SK-N-SH treated with all-trans-retinoic acid at 6 μM for 48 hours (cell line): ENCODE results near the gene TAPT1.

ENCODE experiments used
- ATAC-seq: fragments of 200-7000 bp; cut with Tn5 transposase; 3 replicates; pipeline ENCODE4 v1.9.1; 2020; ENCODE audit warnings: mild to moderate bottlenecking, moderate library complexity
- ARNTL ChIP-seq: fragments of 450-650 bp; formaldehyde crosslinking; IDR thresholded peaks from 2 replicates; pipeline ENCODE4 v1.5.0; 2020; ENCODE audit warnings: low read depth, mild to moderate bottlenecking, moderate library complexity, borderline replicate concordance
- BACH2 ChIP-seq: fragments of 250-450 bp; sonication (Bioruptor Pico); IDR thresholded peaks from 2 replicates; pipeline ENCODE4 v1.9.0; 2021; ENCODE audit warnings: mild to moderate bottlenecking, borderline replicate concordance
- CSDC2 ChIP-seq: fragments of 250-450 bp; sonication (Bioruptor Pico); IDR thresholded peaks from 2 replicates; pipeline ENCODE4 v1.5.0; 2020; ENCODE audit warnings: mild to moderate bottlenecking, moderate library complexity
- ESRRG ChIP-seq: fragments of 250-450 bp; sonication (Bioruptor Pico); IDR thresholded peaks from 2 replicates; pipeline ENCODE4 v1.6.1; 2021; ENCODE audit warnings: mild to moderate bottlenecking
- GLIS3 ChIP-seq: fragments of 250-450 bp; sonication (Bioruptor Pico); IDR thresholded peaks from 2 replicates; pipeline ENCODE4 v1.5.0; 2020; ENCODE audit warnings: mild to moderate bottlenecking, moderate library complexity
- ISL1 ChIP-seq: fragments of 250-450 bp; sonication (Bioruptor Pico); IDR thresholded peaks from 2 replicates; pipeline ENCODE4 v2.1.2; 2022; ENCODE audit warnings: mild to moderate bottlenecking, moderate library complexity
- OSR1 ChIP-seq: fragments of 250-450 bp; sonication (Bioruptor Pico); IDR thresholded peaks from 2 replicates; pipeline ENCODE4 v1.8.0; 2022; ENCODE audit warnings: moderate library complexity, mild to moderate bottlenecking, inconsistent platforms
- PPARA ChIP-seq: fragments of 250-450 bp; sonication (Bioruptor Pico); IDR thresholded peaks from 2 replicates; pipeline ENCODE4 v1.5.0; 2020; ENCODE audit warnings: mild to moderate bottlenecking, borderline replicate concordance
- RARB ChIP-seq: fragments of 250-450 bp; sonication (Bioruptor Pico); IDR thresholded peaks from 2 replicates; pipeline ENCODE4 v1.8.0; 2021; ENCODE audit warnings: mild to moderate bottlenecking, moderate library complexity
- SNAI2 ChIP-seq: fragments of 250-450 bp; sonication (Bioruptor Pico); IDR thresholded peaks from 2 replicates; pipeline ENCODE4 v1.5.0; 2020; ENCODE audit warnings: mild to moderate bottlenecking, moderate library complexity
- TCF4 ChIP-seq: fragments of 250-450 bp; sonication (Bioruptor Pico); IDR thresholded peaks from 2 replicates; pipeline ENCODE4 v1.8.0; 2021; ENCODE audit warnings: mild to moderate bottlenecking, moderate library complexity, borderline replicate concordance
- TOX ChIP-seq: fragments of 250-450 bp; sonication (Bioruptor Pico); IDR thresholded peaks from 2 replicates; pipeline ENCODE4 v1.8.0; 2021; ENCODE audit warnings: mild to moderate bottlenecking, moderate library complexity, borderline replicate concordance
- ZC3H10 ChIP-seq: fragments of 250-450 bp; sonication (Bioruptor Pico); IDR thresholded peaks from 2 replicates; pipeline ENCODE4 v1.5.1; 2021; ENCODE audit warnings: mild to moderate bottlenecking, moderate library complexity
- ZFP3 ChIP-seq: fragments of 250-450 bp; sonication (Bioruptor Pico); IDR thresholded peaks from 2 replicates; pipeline ENCODE4 v1.5.0; 2020; ENCODE audit warnings: mild to moderate bottlenecking, moderate library complexity
- ZFP30 ChIP-seq: fragments of 450-650 bp; formaldehyde crosslinking; IDR thresholded peaks from 2 replicates; pipeline ENCODE4 v1.5.0; 2022; ENCODE audit warnings: mild to moderate bottlenecking, moderate library complexity
- ZNF565 ChIP-seq: fragments of 450-650 bp; formaldehyde crosslinking; conservative IDR thresholded peaks from 2 replicates; pipeline ENCODE4 v1.5.0; 2020; ENCODE audit warnings: low read depth, mild to moderate bottlenecking, moderate library complexity
- ZNF70 ChIP-seq: fragments of 450-650 bp; formaldehyde crosslinking; IDR thresholded peaks from 2 replicates; pipeline ENCODE4 v1.5.0; 2020; ENCODE audit warnings: mild to moderate bottlenecking, moderate library complexity
- TF ChIP-seq, protein P1 (sequence below): fragments of 250-450 bp; sonication (Bioruptor Pico); IDR thresholded peaks from 2 replicates; pipeline ENCODE4 v1.5.1; 2021; ENCODE audit warnings: mild to moderate bottlenecking, moderate library complexity
- TF ChIP-seq, protein P2 (sequence below): fragments of 250-450 bp; sonication (Bioruptor Pico); IDR thresholded peaks from 2 replicates; pipeline ENCODE4 v1.8.0; 2021; ENCODE audit warnings: low read depth, mild to moderate bottlenecking, moderate library complexity, borderline replicate concordance
- TF ChIP-seq, protein P3 (sequence below): fragments of 250-450 bp; sonication (Bioruptor Pico); IDR thresholded peaks from 2 replicates; pipeline ENCODE4 v1.5.1; 2020; ENCODE audit warnings: low read depth, mild to moderate bottlenecking, moderate library complexity
- TF ChIP-seq, protein P4 (sequence below): fragments of 250-450 bp; sonication (Bioruptor Pico); IDR thresholded peaks from 2 replicates; pipeline ENCODE4 v1.8.0; 2020; ENCODE audit warnings: mild to moderate bottlenecking, moderate library complexity, borderline replicate concordance

Gene TAPT1

DNA sequence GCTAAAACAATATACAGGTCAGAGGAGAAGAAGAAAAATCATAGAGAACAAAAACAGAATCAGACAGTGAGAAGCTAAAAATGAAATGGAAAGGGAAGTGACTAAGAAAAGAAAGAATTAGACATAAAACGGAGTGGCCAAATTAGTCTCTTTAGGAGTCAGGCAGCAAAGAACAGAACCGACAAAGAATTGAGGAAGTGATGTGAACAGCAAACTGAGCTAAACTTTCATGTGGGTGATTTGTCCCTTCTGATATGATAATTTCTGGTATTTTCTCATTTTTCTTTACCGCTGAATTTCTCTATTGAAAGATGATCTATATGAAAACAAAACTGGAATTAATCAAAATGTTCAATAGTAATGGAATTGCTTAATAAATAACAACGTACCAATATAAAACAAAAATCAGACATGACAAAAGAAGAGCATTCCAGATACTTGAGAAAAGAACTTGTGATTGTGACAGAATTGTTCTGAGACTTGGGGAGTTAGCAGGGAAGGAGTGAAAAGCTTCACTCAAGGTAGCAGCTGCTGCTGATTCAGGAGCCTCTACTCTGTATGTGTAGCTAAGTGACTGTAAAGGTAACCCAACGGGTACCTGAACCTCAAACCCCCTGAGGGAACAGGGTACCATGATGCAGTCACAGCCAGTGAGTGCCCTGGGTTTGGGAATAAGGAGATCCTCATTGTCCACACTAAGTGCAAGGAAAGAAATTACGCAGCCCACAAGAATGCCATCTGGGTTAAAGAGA is 8.8 kb downstream of the TAPT1 start (continued):
- TF ChIP-seq, protein P1, sequence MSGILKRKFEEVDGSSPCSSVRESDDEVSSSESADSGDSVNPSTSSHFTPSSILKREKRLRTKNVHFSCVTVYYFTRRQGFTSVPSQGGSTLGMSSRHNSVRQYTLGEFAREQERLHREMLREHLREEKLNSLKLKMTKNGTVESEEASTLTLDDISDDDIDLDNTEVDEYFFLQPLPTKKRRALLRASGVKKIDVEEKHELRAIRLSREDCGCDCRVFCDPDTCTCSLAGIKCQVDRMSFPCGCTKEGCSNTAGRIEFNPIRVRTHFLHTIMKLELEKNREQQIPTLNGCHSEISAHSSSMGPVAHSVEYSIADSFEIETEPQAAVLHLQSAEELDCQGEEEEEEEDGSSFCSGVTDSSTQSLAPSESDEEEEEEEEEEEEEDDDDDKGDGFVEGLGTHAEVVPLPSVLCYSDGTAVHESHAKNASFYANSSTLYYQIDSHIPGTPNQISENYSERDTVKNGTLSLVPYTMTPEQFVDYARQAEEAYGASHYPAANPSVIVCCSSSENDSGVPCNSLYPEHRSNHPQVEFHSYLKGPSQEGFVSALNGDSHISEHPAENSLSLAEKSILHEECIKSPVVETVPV (CRISPR knock-in tag): no peak
- no peak for TF ChIP-seq BACH2 (CRISPR knock-in tag)
- no peak for TF ChIP-seq ARNTL
- no peak for TF ChIP-seq ESRRG
- TF ChIP-seq SNAI2 (CRISPR knock-in tag): no peak
- TF ChIP-seq, protein P2, sequence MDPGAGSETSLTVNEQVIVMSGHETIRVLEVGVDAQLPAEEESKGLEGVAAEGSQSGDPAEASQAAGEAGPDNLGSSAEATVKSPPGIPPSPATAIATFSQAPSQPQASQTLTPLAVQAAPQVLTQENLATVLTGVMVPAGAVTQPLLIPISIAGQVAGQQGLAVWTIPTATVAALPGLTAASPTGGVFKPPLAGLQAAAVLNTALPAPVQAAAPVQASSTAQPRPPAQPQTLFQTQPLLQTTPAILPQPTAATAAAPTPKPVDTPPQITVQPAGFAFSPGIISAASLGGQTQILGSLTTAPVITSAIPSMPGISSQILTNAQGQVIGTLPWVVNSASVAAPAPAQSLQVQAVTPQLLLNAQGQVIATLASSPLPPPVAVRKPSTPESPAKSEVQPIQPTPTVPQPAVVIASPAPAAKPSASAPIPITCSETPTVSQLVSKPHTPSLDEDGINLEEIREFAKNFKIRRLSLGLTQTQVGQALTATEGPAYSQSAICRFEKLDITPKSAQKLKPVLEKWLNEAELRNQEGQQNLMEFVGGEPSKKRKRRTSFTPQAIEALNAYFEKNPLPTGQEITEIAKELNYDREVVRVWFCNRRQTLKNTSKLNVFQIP: no peak
- TF ChIP-seq ZNF565 (CRISPR knock-in tag): no peak
- TF ChIP-seq ZFP30: no peak

DNA sequence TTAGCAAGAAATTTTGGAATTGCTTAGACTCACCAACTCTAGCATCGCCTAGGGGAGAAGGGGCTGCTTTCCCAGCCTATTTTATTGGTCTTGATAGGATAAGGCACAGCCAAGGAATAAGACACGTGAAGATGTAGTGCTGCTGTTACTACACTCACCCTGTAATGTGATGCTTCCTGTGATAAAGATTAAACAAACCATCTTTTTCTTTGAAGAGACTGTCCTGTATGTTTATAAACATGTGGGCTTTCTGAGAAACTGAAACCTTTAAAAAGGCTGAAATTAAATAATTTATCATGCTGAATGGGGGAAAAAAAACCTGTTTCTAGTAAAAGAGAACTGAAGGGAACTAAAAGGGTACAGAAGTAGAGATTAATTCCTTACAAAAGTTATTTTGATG is 13.2 kb downstream of the TAPT1 start:
- TF ChIP-seq, protein P1 (CRISPR knock-in tag): no peak
- TF ChIP-seq TCF4 (CRISPR knock-in tag) (no peak), ARNTL (no peak), BACH2 (CRISPR knock-in tag) (no peak), GLIS3 (CRISPR knock-in tag) (no peak), ZFP3 (CRISPR knock-in tag) (no peak), ZC3H10 (CRISPR knock-in tag) (no peak), CSDC2 (no peak), ISL1 (CRISPR knock-in tag) (no peak), ZNF70 (CRISPR knock-in tag) (no peak)
- TF ChIP-seq, protein P3, sequence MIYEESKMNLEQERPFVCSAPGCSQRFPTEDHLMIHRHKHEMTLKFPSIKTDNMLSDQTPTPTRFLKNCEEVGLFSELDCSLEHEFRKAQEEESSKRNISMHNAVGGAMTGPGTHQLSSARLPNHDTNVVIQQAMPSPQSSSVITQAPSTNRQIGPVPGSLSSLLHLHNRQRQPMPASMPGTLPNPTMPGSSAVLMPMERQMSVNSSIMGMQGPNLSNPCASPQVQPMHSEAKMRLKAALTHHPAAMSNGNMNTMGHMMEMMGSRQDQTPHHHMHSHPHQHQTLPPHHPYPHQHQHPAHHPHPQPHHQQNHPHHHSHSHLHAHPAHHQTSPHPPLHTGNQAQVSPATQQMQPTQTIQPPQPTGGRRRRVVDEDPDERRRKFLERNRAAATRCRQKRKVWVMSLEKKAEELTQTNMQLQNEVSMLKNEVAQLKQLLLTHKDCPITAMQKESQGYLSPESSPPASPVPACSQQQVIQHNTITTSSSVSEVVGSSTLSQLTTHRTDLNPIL (CRISPR knock-in tag): no peak
- TF ChIP-seq, protein P2: no peak
- ATAC-seq: no peak

DNA sequence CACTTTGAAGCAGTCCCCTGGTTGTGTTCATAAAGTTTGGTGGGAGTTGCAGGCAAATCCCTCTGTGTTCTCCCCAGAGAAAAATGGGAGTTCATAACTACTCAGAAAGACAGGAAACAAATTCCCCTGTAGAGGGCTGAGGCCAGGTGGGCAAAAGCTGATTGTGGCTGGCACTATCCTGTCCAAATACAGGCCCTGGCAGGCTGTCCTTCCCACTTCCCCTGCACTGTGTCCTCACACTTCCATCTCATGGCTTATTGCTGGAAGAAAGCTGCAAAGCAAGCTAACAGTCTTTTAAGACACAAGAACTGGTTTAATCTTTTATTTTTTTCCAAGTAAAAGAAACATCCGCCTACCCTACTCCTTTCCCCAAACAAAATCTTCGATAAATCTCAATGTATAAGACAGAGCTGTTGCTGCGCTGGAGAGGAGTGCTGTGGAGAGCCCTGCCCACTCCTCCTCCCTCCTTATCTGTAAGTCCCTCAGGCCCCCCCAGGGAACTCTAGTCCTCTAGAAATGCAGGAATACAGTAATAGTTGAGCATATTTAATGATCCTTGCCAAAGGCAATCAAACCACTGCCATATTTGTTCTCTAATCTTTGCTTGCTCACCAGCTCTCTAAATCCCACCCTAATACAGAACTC is 14.0 kb downstream of the TAPT1 start:
- ATAC-seq: no peak
- TF ChIP-seq ZNF70 (CRISPR knock-in tag) (no peak), ZFP3 (CRISPR knock-in tag) (no peak), RARB (no peak), OSR1 (CRISPR knock-in tag) (no peak), ISL1 (CRISPR knock-in tag) (no peak), BACH2 (CRISPR knock-in tag) (no peak), ZNF565 (CRISPR knock-in tag) (no peak), ESRRG (no peak), ZFP30 (no peak), PPARA (CRISPR knock-in tag) (no peak), SNAI2 (CRISPR knock-in tag) (no peak), TCF4 (CRISPR knock-in tag) (no peak), TOX (CRISPR knock-in tag) (no peak), CSDC2 (no peak)
- TF ChIP-seq, protein P2: no peak
- TF ChIP-seq, protein P1 (CRISPR knock-in tag): no peak
- TF ChIP-seq, protein P3 (CRISPR knock-in tag): no peak
- TF ChIP-seq, protein P4, sequence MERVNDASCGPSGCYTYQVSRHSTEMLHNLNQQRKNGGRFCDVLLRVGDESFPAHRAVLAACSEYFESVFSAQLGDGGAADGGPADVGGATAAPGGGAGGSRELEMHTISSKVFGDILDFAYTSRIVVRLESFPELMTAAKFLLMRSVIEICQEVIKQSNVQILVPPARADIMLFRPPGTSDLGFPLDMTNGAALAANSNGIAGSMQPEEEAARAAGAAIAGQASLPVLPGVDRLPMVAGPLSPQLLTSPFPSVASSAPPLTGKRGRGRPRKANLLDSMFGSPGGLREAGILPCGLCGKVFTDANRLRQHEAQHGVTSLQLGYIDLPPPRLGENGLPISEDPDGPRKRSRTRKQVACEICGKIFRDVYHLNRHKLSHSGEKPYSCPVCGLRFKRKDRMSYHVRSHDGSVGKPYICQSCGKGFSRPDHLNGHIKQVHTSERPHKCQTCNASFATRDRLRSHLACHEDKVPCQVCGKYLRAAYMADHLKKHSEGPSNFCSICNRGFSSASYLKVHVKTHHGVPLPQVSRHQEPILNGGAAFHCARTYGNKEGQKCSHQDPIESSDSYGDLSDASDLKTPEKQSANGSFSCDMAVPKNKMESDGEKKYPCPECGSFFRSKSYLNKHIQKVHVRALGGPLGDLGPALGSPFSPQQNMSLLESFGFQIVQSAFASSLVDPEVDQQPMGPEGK: no peak
